ENCODE data around the gene CYFIP1. TPM values are rescaled to one million over a fixed set of nuclear protein-coding genes. Genes with fewer than 3 reads are reported as not detected.

Gene CYFIP1
- total RNA-seq, 4 donors from 2014 or later = 77.4 to 121 (median 101) TPM

GRCh38 chr15:22903961-22904534, 76.1 kb downstream of the CYFIP1 start:
- peaks cover 2 to 93% (median 11%) of the 10 kb centered on the region in 3 donors for H3K36me3 ChIP-seq
- no peak overlapping the region for H3K27ac ChIP-seq
- WGBS, 2 donors = 89 to 90% methylated on average over 13 to 19 of the region's 19 CpGs

GRCh38 chr15:22903427-22903826, 76.7 kb downstream of the CYFIP1 start:
- DNase-seq (ENCODE audit: low spot score in 2 of 2) = no peak
- Histone ChIP-seq H3K36me3 (peaks cover 2 to 93% (median 7%) of the 10 kb centered on the region in 3 donors), H3K4me3 (no peak overlapping the region), H3K4me1 (no peaks in the 10 kb centered on the region), H3K27me3 (no peaks in the 10 kb centered on the region), H3K27ac (no peak overlapping the region), H3K9me3 (no peaks in the 10 kb centered on the region)
- WGBS, 2 donors = 90% methylated on average over 15 to 18 of the region's 18 CpGs
- TF ChIP-seq CTCF (IDR thresholded peaks at IDR 0.05) (no peak), EP300 (IDR thresholded peaks at IDR 0.05) (no peak), POLR2A (IDR thresholded peaks at IDR 0.05) (no peak)

More at GRCh38 chr15:22903961-22904534, 76.1 kb downstream of the CYFIP1 start:
- no peak overlapping the region for H3K4me3 ChIP-seq
- no peaks in the 10 kb centered on the region for H3K4me1 ChIP-seq
- H3K9me3 ChIP-seq = no peaks in the 10 kb centered on the region
- no peaks in the 10 kb centered on the region for H3K27me3 ChIP-seq
- no peak for DNase-seq (ENCODE audit: low spot score in 2 of 2)
- TF ChIP-seq EP300 (IDR thresholded peaks at IDR 0.05) (no peak), POLR2A (IDR thresholded peaks at IDR 0.05) (no peak), CTCF (IDR thresholded peaks at IDR 0.05) (no peak)

- H3K27ac ChIP-seq = no peak overlapping the region
- H3K27me3 ChIP-seq = no peaks in the 10 kb centered on the region
- peaks cover under 1 to 92% (median 7%) of the 10 kb centered on the region in 3 donors for H3K36me3 ChIP-seq
- no peak for DNase-seq (ENCODE audit: low spot score in 2 of 2)
- no peaks in the 10 kb centered on the region for H3K9me3 ChIP-seq
- no peaks in the 10 kb centered on the region for H3K4me1 ChIP-seq
- no peak overlapping the region for H3K4me3 ChIP-seq
- TF ChIP-seq POLR2A (IDR thresholded peaks at IDR 0.05) = no peak
- no peak for TF ChIP-seq EP300 (IDR thresholded peaks at IDR 0.05)
- TF ChIP-seq CTCF (IDR thresholded peaks at IDR 0.05) = no peak
- WGBS, 2 donors = 89 to 91% methylated on average over 11 of the region's 11 CpGs
These were observed 77.2 kb downstream of the CYFIP1 start for GRCh38 chr15:22902981-22903380.

GRCh38 chr15:22902578-22902977, 77.6 kb downstream of the CYFIP1 start:
- Histone ChIP-seq H3K27ac (no peak overlapping the region), H3K4me3 (no peak overlapping the region), H3K4me1 (no peaks in the 10 kb centered on the region), H3K36me3 (peaks cover 0 to 92% (median 7%) of the 10 kb centered on the region in 3 donors), H3K27me3 (no peaks in the 10 kb centered on the region), H3K9me3 (no peaks in the 10 kb centered on the region)
- DNase-seq (ENCODE audit: low spot score in 2 of 2) = no peak
- 77 to 83% methylated on average over 11 to 12 of the region's 12 CpGs for WGBS, 2 donors
- no peak for TF ChIP-seq EP300 (IDR thresholded peaks at IDR 0.05)
- no peak for TF ChIP-seq CTCF (IDR thresholded peaks at IDR 0.05)
- no peak for TF ChIP-seq POLR2A (IDR thresholded peaks at IDR 0.05)

- no peaks in the 10 kb centered on the region for H3K9me3 ChIP-seq
- H3K27ac ChIP-seq = no peak overlapping the region
- no peak overlapping the region for H3K4me3 ChIP-seq
- H3K4me1 ChIP-seq = no peaks in the 10 kb centered on the region
- H3K27me3 ChIP-seq = no peaks in the 10 kb centered on the region
- DNase-seq (ENCODE audit: low spot score in 2 of 2) = no peak
- no peak for TF ChIP-seq CTCF (IDR thresholded peaks at IDR 0.05)
- TF ChIP-seq EP300 (IDR thresholded peaks at IDR 0.05) = no peak
- no peak for TF ChIP-seq POLR2A (IDR thresholded peaks at IDR 0.05)
- H3K36me3 ChIP-seq = peaks cover 0 to 92% (median 7%) of the 10 kb centered on the region in 3 donors
- 87 to 92% methylated on average over 9 to 11 of the region's 11 CpGs for WGBS, 2 donors
These were observed 78.1 kb downstream of the CYFIP1 start for GRCh38 chr15:22902046-22902445.

All from tibial nerve (tissue), 4 donors.